Large intestine (tissue), 3 donors: ENCODE measurements around the gene IKBIP. TPM values are rescaled to one million over a fixed set of nuclear protein-coding genes. Genes with fewer than 3 reads are reported as not detected.
A peak's percentile ranks its signal among the peaks of the same experiment; 100 is the strongest.

ENCODE experiments used
- DNase-seq, 2 donors: peaks; one replicate each; pipeline versions ENCODE4 v3.0.0 to v3.0.0-alpha.2; 2013
- H3K27ac ChIP-seq: one replicate; pipeline ENCODE4 v1.5.1; 2013; ENCODE audit warnings: low read length
- H3K27me3 ChIP-seq: 2 replicates; pipeline ENCODE4 v1.6.1; 2013; ENCODE audit warnings: low read length; ENCODE audit not compliant: control insufficient read depth, insufficient read depth
- H3K36me3 ChIP-seq: 2 replicates; pipeline ENCODE4 v1.6.1; 2013; ENCODE audit warnings: low read length; ENCODE audit not compliant: control insufficient read depth, insufficient read depth
- H3K4me1 ChIP-seq: one replicate; pipeline ENCODE4 v1.6.1; 2013; ENCODE audit warnings: low read length; ENCODE audit not compliant: control insufficient read depth, insufficient read depth
- H3K4me3 ChIP-seq: one replicate; pipeline ENCODE4 v1.5.1; 2013; ENCODE audit warnings: low read length
- H3K9me3 ChIP-seq: one replicate; pipeline ENCODE4 v1.6.1; 2013; ENCODE audit warnings: mild to moderate bottlenecking, low read depth, low read length, moderate library complexity; ENCODE audit not compliant: control insufficient read depth
- WGBS: methylation state at CpG from one replicate; pipeline ENCODE4 v1.1.5; 2013; ENCODE audit warnings: low lambda C conversion rate; ENCODE audit not compliant: insufficient coverage; 5-methylcytosine and 5-hydroxymethylcytosine counted together
- polyA plus RNA-seq: library from polyadenylated mRNA; unstranded; fragments of 120-200 nt; gene quantifications from one replicate; pipeline ENCODE4 v1.2.1, GENCODE V29; 2013

Gene IKBIP
- polyA plus RNA-seq, 1 donor = 10.8 TPM

DNA sequence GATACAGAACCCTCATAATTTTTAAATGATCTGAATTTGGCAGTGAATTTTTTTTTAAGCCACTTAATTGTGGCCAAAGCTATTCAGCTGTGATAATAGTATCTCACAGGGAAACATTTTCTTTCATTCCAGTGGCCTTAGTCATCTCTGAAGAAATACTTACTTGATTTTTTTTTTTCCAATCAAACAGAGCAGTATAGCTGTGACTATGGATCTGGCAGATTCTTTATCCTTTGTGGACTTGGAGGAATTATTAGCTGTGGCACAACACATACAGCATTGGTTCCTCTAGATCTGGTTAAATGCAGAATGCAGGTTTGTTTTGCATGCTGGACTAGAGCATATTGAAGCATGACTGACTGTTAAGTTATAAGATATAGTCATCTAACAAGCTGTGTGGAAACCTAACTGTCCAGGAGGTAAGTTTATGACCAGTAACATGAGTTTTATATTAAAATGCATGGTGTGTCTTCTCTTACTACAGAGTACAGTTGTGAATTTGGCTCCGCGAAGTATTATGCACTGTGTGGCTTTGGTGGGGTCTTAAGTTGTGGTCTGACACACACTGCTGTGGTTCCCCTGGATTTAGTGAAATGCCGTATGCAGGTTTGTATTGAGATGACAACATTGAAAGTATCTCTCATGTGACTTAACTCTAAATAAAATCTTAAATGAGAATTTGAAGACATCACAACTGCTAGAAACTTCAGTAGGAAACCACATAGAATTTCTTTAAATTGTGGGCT, 49.2 kb downstream of the IKBIP start:
- Histone ChIP-seq H3K9me3 (no peaks in the 10 kb centered on the region), H3K27me3 (no peaks in the 10 kb centered on the region), H3K27ac (peak overlapping the region; percentile 95), H3K36me3 (peaks cover 44% of the 10 kb centered on the region), H3K4me3 (peak overlapping the region; percentile 84), H3K4me1 (peaks cover 4% of the 10 kb centered on the region)
- WGBS = 80% methylated on average over 1 of the region's 3 CpGs
- peak; percentile 31 to 59 for DNase-seq

DNA sequence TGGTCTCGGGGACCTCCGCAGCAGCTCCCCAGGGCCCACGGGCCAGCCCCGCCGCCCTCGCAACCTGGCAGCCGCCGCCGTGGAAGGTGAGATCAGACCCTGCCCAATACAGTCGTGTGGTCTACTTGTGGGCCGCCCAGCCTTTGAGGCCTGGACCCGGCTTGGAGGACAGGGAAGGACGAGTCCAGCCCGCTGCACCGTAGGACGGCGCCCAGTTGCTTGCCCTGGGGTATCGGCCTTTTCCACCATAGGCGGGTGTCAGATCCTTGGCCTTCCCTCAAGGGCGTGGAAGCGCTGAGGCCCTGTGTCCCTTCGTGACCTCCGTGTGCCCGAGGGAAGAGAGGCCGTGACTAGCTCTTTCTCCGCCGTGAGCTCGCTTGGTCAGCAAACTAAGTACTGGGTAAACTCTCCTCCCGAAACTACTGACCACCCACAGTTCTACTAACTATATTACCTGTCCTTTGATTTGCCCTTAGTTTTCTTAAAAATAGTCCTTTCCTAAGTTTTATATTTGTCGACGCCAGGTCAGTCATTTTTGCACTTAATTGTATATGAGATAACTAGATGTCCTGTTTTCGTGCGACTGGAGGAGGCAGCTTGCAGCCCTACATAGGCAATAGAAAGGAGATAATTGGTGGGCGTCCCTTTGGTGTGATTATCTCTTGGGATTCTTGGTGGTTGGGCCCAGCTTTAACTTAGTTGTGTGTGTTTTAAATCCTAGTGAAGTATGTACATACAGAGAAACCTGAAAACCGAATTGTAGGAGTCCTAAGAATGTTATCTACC, 50.3 kb downstream of the IKBIP start:
- Histone ChIP-seq H3K4me3 (peak overlapping the region; percentile 84), H3K27ac (peak overlapping the region; percentile 95), H3K4me1 (peaks cover 4% of the 10 kb centered on the region), H3K9me3 (no peaks in the 10 kb centered on the region), H3K27me3 (no peaks in the 10 kb centered on the region), H3K36me3 (peaks cover 33% of the 10 kb centered on the region)
- peak; percentile 52 to 75 for DNase-seq
- WGBS = 20% methylated on average over 1 of the region's 35 CpGs

DNA sequence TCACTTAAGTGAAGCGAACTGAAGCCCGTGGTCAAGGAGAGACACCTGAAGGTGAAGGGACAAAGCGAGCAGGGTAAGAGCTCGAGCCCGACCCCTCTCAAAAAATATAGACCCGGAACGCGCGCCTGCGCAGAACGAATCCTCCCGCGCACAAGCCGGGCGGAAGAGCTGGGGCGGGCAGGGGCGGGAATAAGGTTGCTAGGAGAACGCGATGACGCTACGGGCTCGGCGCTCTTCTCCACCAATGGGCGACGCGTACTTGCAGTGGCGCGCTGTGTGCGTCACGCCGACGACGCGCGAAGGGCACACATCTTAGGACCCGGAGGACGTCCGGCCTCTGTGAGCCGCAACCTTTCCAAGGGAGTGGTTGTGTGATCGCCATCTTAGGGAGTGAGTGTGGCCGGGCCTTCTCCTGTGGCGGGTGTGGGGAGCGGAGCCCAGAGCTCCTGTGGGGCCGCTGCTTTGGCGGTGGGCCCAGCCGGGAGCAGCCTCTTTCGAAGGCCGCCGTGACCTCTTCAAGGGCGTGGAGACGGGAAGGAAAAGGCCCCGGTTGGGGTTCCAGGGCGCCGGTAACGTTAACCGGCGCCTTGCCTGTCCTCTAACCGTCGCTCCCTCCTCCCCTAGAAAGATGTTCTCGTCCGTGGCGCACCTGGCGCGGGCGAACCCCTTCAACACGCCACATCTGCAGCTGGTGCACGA, 51.1 kb downstream of the IKBIP start, which contains the start of gene SLC25A3:
Gene SLC25A3 (plus strand): TSS at position 336 of the 699 bp plus-strand sequence. CDS start 293 bp downstream, at position 629.
- peak; percentile 99 for DNase-seq
- no CpG with 5 or more reads among the region's 67 CpGs for WGBS
- Histone ChIP-seq H3K9me3 (no peaks in the 10 kb centered on the region), H3K27ac (peak within 1 kb of the TSS; percentile 95), H3K4me3 (peak within 1 kb of the TSS; percentile 84), H3K4me1 (peaks cover 4% of the 10 kb centered on the region), H3K27me3 (no peaks in the 10 kb centered on the region), H3K36me3 (peaks cover 26% of the 10 kb centered on the region)

DNA sequence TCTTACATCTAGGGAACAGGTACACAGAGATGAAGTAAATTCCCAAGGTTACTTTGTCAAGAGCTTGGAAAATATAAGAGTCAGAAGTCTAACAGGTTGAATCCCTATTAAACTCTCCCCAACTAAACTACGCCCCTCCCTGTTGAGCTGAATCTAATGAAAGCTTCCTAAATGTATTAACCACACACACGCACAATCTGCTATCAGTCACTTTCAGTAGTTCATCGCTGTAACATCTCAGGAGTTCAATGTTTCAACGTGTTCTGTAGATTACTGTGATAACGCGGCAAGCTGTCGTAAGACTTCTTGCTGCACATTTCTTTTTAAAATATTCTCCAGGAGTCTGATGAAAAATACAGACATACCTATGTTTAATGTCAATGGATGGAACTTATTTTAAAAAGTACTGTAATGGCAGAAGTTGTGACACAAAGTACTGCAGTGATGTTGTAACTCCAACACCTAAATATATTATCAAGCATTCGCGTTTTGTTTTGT, 51.7 kb downstream of the IKBIP start:
- Histone ChIP-seq H3K36me3 (peaks cover 20% of the 10 kb centered on the region), H3K27me3 (no peaks in the 10 kb centered on the region), H3K4me1 (peaks cover 4% of the 10 kb centered on the region), H3K27ac (peak overlapping the region; percentile 65), H3K9me3 (no peaks in the 10 kb centered on the region), H3K4me3 (peak overlapping the region; percentile 41)
- peak in 1 of 2 donors; percentile 37 for DNase-seq
- no CpG with 5 or more reads among the region's 9 CpGs for WGBS

DNA sequence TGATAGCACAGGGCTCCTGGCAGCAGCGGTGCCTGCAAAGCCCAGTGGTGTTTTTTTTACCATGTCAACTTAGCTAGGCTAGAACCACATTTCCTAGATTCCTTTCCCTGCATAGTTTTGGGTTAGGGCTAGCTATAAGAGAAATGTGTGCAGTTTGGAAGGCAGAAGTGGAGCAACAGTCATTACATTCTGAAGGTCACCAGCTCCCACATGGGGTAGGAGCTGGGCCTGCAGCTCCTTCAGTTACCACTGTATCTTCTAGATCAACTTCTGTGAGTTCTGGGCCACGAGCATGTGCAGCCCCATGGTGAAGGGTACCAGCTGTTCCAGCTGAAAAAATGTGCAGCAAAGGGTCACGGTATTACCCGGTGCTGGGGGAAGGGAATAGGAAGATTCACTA, 53.4 kb downstream of the IKBIP start:
- peaks cover 5% of the 10 kb centered on the region for H3K36me3 ChIP-seq
- 100% methylated on average over 2 of the region's 4 CpGs for WGBS
- DNase-seq = no peak
- no peaks in the 10 kb centered on the region for H3K27me3 ChIP-seq
- H3K9me3 ChIP-seq = no peaks in the 10 kb centered on the region
- H3K4me3 ChIP-seq = no peak overlapping the region
- H3K4me1 ChIP-seq = peaks cover 4% of the 10 kb centered on the region
- no peak overlapping the region for H3K27ac ChIP-seq

DNA sequence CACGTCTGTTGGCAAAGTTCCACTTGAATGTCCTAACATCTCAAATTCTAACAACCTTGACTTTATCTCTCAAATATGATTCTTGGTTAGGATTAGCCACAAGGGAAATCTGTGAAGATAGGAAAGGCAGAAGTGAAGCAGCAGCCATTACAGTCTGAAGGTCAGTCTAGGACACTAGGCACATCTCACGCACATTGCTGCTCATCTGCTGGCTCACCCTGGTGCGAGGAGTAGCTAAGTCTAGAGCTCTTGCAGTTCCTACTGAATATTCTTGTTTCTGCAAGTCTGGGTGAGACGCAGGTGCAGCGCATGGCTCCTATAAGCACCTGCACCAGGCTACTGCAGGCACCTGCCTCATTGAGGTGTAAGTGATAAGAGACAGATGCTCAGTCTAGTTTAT, 57.5 kb downstream of the IKBIP start:
- Histone ChIP-seq H3K4me1 (no peaks in the 10 kb centered on the region), H3K4me3 (no peak overlapping the region), H3K36me3 (no peaks in the 10 kb centered on the region), H3K27me3 (no peaks in the 10 kb centered on the region), H3K27ac (no peak overlapping the region), H3K9me3 (no peaks in the 10 kb centered on the region)
- DNase-seq = no peak
- no CpG with 5 or more reads among the region's 5 CpGs for WGBS

DNA sequence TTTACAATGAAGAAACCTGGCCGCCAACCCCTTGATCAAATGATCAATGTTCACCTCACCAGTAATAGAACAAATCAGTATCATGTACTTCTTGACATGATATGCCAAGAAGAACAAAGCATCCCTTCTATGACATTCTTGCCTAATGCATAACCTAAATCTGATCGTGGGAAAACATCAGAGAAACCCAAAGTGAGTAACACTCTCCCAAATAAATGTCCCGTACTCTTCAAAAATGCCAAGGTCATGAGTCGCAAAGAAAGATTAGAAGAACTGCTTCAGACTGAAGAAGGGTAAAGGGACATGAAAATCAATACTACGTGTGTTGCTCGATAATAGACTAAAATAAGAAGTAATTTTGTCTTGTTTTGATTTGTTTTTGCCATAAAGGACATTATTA, 62.5 kb downstream of the IKBIP start:
- Histone ChIP-seq H3K36me3 (no peaks in the 10 kb centered on the region), H3K27me3 (no peaks in the 10 kb centered on the region), H3K4me1 (peaks cover 11% of the 10 kb centered on the region), H3K4me3 (no peak overlapping the region), H3K27ac (no peak overlapping the region), H3K9me3 (no peaks in the 10 kb centered on the region)
- DNase-seq = no peak
- 87% methylated on average over 6 of the region's 6 CpGs for WGBS

DNA sequence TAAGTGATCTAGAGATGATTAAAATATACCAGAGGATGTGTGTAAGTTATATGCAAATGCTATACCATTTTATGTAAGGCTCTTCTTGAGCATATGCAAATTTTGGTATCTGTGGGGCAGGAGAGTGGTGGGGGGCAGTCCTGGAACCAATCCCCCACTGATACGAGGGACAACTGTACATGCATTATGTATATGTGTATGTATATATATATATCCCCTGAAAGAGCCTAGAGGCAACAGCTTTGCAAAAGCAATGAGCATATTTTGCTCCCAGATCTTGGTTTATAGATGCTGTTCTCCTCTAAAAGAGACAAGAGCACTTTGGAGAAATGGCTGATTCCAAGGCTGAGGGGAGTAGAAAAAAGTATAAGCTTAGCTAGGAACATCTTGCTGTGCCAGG, 63.5 kb downstream of the IKBIP start:
- Histone ChIP-seq H3K36me3 (no peaks in the 10 kb centered on the region), H3K27ac (no peak overlapping the region), H3K9me3 (no peaks in the 10 kb centered on the region), H3K4me1 (peaks cover 11% of the 10 kb centered on the region), H3K27me3 (no peaks in the 10 kb centered on the region), H3K4me3 (no peak overlapping the region)
- WGBS = no CpG with 5 or more reads among the region's 1 CpG
- DNase-seq = no peak

DNA sequence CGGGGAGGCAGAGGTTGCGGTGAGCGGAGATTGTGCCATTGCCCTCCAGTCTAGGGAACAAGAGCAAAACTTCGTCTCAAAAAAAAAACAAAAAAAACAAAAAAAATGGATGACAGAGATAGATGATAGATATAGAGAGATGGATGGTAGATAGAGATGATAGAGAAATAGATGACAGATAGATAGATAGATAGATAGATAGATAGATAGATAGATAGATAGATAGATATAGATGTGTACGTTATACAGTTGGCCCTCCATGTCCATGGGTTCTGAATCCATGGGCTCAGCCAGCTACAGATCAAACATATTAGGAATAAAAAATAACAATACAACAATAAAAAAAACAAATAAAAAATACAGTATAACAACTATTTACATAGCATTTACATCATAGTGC, 63.9 kb downstream of the IKBIP start:
- Histone ChIP-seq H3K9me3 (no peaks in the 10 kb centered on the region), H3K36me3 (no peaks in the 10 kb centered on the region), H3K27me3 (no peaks in the 10 kb centered on the region), H3K27ac (no peak overlapping the region), H3K4me1 (peaks cover 11% of the 10 kb centered on the region), H3K4me3 (no peak overlapping the region)
- no peak for DNase-seq
- WGBS = 95% methylated on average over 4 of the region's 5 CpGs

DNA sequence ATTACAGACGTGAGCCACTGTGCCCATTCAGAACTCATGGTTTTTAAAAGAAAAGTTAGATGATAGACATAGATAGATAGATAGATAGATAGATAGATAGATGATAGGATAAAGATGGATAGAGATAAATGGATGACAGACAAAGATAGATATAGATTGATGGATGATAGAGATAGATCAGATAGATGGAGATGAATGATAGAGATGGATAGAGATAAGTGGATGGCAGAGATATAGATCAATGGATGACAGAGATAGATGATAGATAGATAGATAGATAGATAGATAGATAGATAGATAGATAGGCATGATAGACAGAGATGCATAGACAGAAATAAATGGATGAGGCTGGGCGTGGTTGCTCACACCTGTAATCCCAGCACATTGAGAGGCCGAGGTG, 64.8 kb downstream of the IKBIP start:
- peak overlapping the region; percentile 79 for H3K27ac ChIP-seq
- H3K9me3 ChIP-seq = no peaks in the 10 kb centered on the region
- H3K4me1 ChIP-seq = peaks cover 16% of the 10 kb centered on the region
- WGBS = 88% methylated on average over 1 of the region's 3 CpGs
- H3K27me3 ChIP-seq = no peaks in the 10 kb centered on the region
- H3K4me3 ChIP-seq = no peak overlapping the region
- DNase-seq = no peak
- H3K36me3 ChIP-seq = no peaks in the 10 kb centered on the region
